Activated CD4-positive, alpha-beta T cell treated with anti-CD3 and anti-CD28 coated beads for 48 hours (primary cell): ENCODE results near the gene KCNK18.

Source experiments
- DNase-seq: peaks from one replicate; pipeline ENCODE4 v3.0.0-alpha.2; 2020

Gene KCNK18

GRCh38 chr10:117254774-117255735, 57.8 kb downstream of the KCNK18 start:
- no peak for DNase-seq

GRCh38 chr10:117255835-117256460, 58.7 kb downstream of the KCNK18 start:
- DNase-seq = no peak

GRCh38 chr10:117256910-117257309, 59.6 kb downstream of the KCNK18 start:
- DNase-seq = no peak

GRCh38 chr10:117257721-117258120, 60.4 kb downstream of the KCNK18 start:
- no peak for DNase-seq

GRCh38 chr10:117259279-117259678, 62.0 kb downstream of the KCNK18 start:
- no peak for DNase-seq
